ENCODE results near the gene PVALEF. TPM values are rescaled to one million over a fixed set of nuclear protein-coding genes. Genes with fewer than 3 reads are reported as not detected.
"Not testable (repeated sequence)": the region's sequence is repeated elsewhere in the genome, so short reads cannot be mapped to it uniquely, and the experiment has no call there.

The PVALEF gene
- total RNA-seq, 2 donors from 2014 or later, result not detected

DNA sequence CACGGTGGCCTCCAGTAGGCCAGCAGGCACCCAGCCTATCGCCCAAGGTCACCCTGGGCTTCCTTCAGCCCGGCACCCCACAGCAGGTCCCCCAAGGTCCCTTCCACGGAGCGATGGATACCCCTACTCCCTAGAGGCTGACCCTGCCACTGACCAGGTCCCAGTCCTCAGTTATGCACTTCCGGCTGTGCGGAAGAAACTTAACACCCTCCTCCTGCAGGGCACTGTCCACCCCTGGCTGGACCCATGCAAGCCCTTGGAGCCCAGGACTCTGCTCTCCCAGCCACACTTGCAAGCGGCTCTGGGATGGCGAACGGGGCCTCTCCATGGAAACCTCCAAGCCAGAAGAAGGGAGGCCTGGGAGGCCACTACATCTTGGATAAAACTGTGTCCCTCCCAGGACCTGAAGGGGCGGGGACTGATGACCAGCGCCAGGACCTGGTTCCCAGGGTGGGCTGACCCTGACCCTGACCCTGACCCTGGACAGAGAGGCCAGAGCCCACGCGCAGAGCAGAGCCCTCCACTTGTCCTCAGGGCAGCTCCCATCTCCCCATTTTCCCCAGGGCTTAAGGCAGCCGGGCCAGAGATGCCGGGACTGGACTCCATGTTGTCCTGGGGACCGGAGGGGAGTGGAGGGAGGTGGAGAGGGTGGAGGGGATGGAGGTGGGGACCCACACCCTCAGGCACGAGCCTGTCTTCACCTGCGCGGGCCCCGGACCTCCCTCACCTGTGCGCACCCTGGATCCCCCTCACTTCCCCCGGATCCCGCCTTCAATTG, 56.7 kb downstream of the PVALEF start:
- TF ChIP-seq POLR2AphosphoS5 (IDR thresholded peaks at IDR 0.05) (no peak), POLR2A (IDR thresholded peaks at IDR 0.05) (no peak)
- TF ChIP-seq, protein P1, sequence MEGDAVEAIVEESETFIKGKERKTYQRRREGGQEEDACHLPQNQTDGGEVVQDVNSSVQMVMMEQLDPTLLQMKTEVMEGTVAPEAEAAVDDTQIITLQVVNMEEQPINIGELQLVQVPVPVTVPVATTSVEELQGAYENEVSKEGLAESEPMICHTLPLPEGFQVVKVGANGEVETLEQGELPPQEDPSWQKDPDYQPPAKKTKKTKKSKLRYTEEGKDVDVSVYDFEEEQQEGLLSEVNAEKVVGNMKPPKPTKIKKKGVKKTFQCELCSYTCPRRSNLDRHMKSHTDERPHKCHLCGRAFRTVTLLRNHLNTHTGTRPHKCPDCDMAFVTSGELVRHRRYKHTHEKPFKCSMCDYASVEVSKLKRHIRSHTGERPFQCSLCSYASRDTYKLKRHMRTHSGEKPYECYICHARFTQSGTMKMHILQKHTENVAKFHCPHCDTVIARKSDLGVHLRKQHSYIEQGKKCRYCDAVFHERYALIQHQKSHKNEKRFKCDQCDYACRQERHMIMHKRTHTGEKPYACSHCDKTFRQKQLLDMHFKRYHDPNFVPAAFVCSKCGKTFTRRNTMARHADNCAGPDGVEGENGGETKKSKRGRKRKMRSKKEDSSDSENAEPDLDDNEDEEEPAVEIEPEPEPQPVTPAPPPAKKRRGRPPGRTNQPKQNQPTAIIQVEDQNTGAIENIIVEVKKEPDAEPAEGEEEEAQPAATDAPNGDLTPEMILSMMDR (IDR thresholded peaks at IDR 0.05), result no peak
- no peak for DNase-seq (ENCODE audit: low spot score)
- peaks cover 10% of the 10 kb centered on the region for H3K4me1 ChIP-seq (replicated peaks)
- WGBS, result 15% methylated on average over 22 of the region's 24 CpGs
- no peaks in the 10 kb centered on the region for H3K27me3 ChIP-seq (replicated peaks; ENCODE audit: insufficient read depth)
- H3K4me3 ChIP-seq, result peak overlapping the region; percentile 73 to 74
- no peak overlapping the region for H3K27ac ChIP-seq
- H3K36me3 ChIP-seq, result no peaks in the 10 kb centered on the region
- intact Hi-C loops (cut with DNase I), result no loop called here
- no peaks in the 10 kb centered on the region for H3K9me3 ChIP-seq

DNA sequence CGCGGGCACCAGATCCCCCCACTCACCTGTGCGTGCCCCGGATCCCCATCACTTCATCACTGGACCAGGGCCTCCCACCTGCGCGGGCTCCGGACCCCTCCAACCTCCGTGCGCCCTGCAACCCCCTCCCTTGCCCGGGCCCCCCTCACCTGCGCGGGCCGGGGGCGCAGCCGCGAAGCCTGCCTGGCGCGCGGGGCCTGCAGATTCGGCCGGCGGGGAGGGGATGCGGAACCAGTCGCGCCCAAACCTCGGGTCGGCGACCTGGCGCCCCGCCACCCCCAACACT, 57.3 kb downstream of the PVALEF start:
- Histone ChIP-seq H3K9me3 (no peaks in the 10 kb centered on the region), H3K4me1 (replicated peaks) (peaks cover 10% of the 10 kb centered on the region), H3K27ac (no peak overlapping the region), H3K36me3 (no peaks in the 10 kb centered on the region), H3K4me3 (peak overlapping the region; percentile 73 to 74), H3K27me3 (replicated peaks; ENCODE audit: insufficient read depth) (no peaks in the 10 kb centered on the region)
- TF ChIP-seq, protein P1 (IDR thresholded peaks at IDR 0.05), result no peak
- no peak for TF ChIP-seq POLR2A (IDR thresholded peaks at IDR 0.05)
- TF ChIP-seq POLR2AphosphoS5 (IDR thresholded peaks at IDR 0.05), result no peak
- no peak for DNase-seq (ENCODE audit: low spot score)
- WGBS, result 2% methylated on average over 30 of the region's 30 CpGs
- intact Hi-C loops (cut with DNase I), result no loop called here

DNA sequence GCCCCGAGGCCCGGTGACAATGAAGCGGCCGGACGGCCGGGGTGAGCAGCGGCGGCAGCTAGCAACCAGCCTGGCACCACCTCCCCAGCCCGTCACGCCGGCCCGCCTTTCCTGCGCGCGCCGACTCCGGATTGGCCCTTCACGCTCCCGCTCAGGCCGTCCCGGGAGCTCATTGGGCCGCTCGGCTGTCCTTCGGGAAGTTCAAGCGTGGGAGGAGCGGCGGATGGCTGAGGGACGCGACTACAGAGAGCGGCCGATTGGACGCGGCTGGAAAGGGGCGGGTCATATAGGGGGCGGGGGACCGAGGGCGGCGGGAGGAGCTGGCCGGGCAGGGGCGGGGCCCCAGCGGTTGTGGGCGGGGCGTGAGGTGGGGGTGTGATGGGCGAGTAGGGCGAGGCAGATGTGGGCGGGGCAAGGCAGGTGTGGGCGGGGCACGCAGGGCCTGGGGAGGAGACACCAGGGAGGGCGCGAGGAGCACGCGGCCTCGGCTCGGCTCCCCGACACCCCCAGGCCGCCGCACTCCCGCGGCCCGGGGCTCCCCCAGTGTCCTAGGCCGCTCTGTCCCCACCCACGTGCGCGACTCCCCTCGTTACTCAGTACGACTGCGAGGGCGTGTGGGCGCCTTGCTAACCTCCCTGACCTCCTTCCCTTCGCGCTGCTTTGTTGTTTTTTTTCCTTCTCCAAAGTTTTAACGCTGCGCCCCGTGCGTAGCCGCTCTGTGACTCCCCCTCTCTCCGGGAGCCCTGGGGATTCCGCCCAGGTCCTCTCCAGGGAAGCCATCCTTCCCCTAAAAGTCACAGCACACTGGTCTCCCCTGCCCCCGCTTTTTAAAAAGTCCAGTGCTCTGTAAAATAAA, 57.8 kb downstream of the PVALEF start, which contains the start of gene CEP131:
CEP131 (minus strand) TSS at position 60 of the 856 bp plus-strand sequence. CDS start 2,909 bp downstream, outside the sequence.
- Histone ChIP-seq H3K36me3 (no peaks in the 10 kb centered on the region), H3K4me3 (peak within 1 kb of the TSS; percentile 73 to 74), H3K27me3 (replicated peaks; ENCODE audit: insufficient read depth) (no peaks in the 10 kb centered on the region), H3K9me3 (no peaks in the 10 kb centered on the region), H3K27ac (peak within 1 kb of the TSS in 1 of 2 donors; percentile 3), H3K4me1 (replicated peaks) (peaks cover 10% of the 10 kb centered on the region)
- TF ChIP-seq POLR2AphosphoS5 (IDR thresholded peaks at IDR 0.05) (peak; percentile 93), POLR2A (IDR thresholded peaks at IDR 0.05) (peak; percentile 9)
- TF ChIP-seq, protein P1 (IDR thresholded peaks at IDR 0.05), result peak in 1 of 4 experiments; percentile 9
- WGBS, result under 1% methylated on average over 79 of the region's 79 CpGs
- intact Hi-C loops (cut with DNase I), result no loop called here
- DNase-seq (ENCODE audit: low spot score), result peak; percentile 99

DNA sequence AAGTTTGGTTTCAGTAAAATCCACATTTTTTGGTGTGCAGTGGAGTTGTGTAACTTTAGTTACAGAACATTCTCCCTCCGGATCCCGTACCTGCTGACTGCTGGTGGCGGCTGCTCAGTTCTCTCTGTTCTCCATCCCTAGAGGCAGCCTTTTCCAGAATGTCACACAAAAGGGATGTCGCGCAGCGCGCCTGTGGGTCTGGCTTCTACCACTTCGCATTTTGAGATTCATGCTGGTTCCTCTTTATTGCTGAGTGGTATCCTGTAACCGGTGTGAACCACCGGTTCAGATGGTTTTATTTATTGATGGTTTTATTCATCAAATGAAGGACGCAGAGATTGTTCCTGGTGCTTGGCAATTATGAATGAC, 58.4 kb downstream of the PVALEF start:
- peak overlapping the region in 1 of 2 donors; percentile 3 for H3K27ac ChIP-seq
- WGBS, result 12% methylated on average over 11 of the region's 11 CpGs
- H3K36me3 ChIP-seq, result no peaks in the 10 kb centered on the region
- no peak for DNase-seq (ENCODE audit: low spot score)
- no peaks in the 10 kb centered on the region for H3K9me3 ChIP-seq
- TF ChIP-seq POLR2A (IDR thresholded peaks at IDR 0.05), result no peak
- TF ChIP-seq, protein P1 (IDR thresholded peaks at IDR 0.05), result no peak
- no peak for TF ChIP-seq POLR2AphosphoS5 (IDR thresholded peaks at IDR 0.05)
- H3K27me3 ChIP-seq (replicated peaks; ENCODE audit: insufficient read depth), result no peaks in the 10 kb centered on the region
- peaks cover 10% of the 10 kb centered on the region for H3K4me1 ChIP-seq (replicated peaks)
- peak overlapping the region; percentile 7 to 74 for H3K4me3 ChIP-seq
- intact Hi-C loops (cut with DNase I), result no loop called here

DNA sequence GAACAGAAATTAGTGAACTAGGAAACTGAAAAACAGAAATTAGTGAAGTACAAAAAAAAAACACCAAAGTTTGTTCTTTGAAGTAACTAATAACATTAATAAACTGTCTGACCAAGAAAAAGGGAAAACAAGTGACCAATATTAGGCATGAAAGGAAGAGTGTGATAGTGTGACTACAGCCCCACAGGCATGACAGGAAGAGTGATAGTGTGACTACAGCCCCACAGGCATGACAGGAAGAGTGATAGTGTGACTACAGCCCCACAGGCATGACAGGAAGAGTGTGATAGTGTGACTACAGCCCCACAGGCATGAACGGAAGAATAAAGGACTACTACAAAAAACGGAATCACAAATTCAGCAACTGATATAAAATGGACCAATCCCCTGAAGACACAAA, 62.3 kb downstream of the PVALEF start:
- intact Hi-C loops (cut with DNase I); H3K9me3 ChIP-seq; H3K27ac ChIP-seq; H3K27me3 ChIP-seq (replicated peaks; ENCODE audit: insufficient read depth); DNase-seq (ENCODE audit: low spot score); H3K4me3 ChIP-seq; H3K4me1 ChIP-seq (replicated peaks); H3K36me3 ChIP-seq: not testable (repeated sequence)
- WGBS, result 83% methylated on average over 2 of the region's 2 CpGs

All from prostate gland (tissue), 2 donors.